NCI-H146 (cell line): ENCODE data around the gene FAM174B.

Source experiments
- DNase-seq: peaks from one replicate; lab custom pipeline; 2025; lab: John Stamatoyannopoulos, UW

Gene FAM174B

GRCh38 chr15:92600856-92601255 is 54.7 kb downstream of the FAM174B start:
- no peak for DNase-seq

- DNase-seq, result no peak
Measured at GRCh38 chr15:92599394-92599970, 56.1 kb downstream of the FAM174B start.

- no peak for DNase-seq
Measured at GRCh38 chr15:92597548-92597947, 58.0 kb downstream of the FAM174B start.

GRCh38 chr15:92596623-92597022 is 59.0 kb downstream of the FAM174B start:
- no peak for DNase-seq

- no peak for DNase-seq
Measured at GRCh38 chr15:92595506-92596381, 59.8 kb downstream of the FAM174B start.

- no peak for DNase-seq
Measured at GRCh38 chr15:92591275-92591674, 64.3 kb downstream of the FAM174B start.

- no peak for DNase-seq
Measured at GRCh38 chr15:92586966-92587365, 68.6 kb downstream of the FAM174B start.

- no peak for DNase-seq
Measured at GRCh38 chr15:92586383-92586942, 69.1 kb downstream of the FAM174B start.

- DNase-seq, result no peak
Measured at GRCh38 chr15:92584105-92584504, 71.5 kb downstream of the FAM174B start.

GRCh38 chr15:92583096-92584034 is 72.2 kb downstream of the FAM174B start:
- DNase-seq, result no peak

GRCh38 chr15:92582206-92582605 is 73.4 kb downstream of the FAM174B start:
- DNase-seq, result no peak

GRCh38 chr15:92580933-92581445 is 74.6 kb downstream of the FAM174B start:
- DNase-seq, result no peak

- DNase-seq, result no peak
Measured at GRCh38 chr15:92580521-92580920, 75.1 kb downstream of the FAM174B start.

- no peak for DNase-seq
Measured at GRCh38 chr15:92579931-92580470, 75.6 kb downstream of the FAM174B start.

- DNase-seq, result no peak
Measured at GRCh38 chr15:92579486-92579885, 76.1 kb downstream of the FAM174B start.

- no peak for DNase-seq
Measured at GRCh38 chr15:92578096-92578835, 77.3 kb downstream of the FAM174B start.

GRCh38 chr15:92576597-92577200 is 78.9 kb downstream of the FAM174B start:
- no peak for DNase-seq

- DNase-seq, result no peak
Measured at GRCh38 chr15:92574566-92574965, 81.0 kb downstream of the FAM174B start.

- DNase-seq, result no peak
Measured at GRCh38 chr15:92574161-92574560, 81.4 kb downstream of the FAM174B start.

- no peak for DNase-seq
Measured at GRCh38 chr15:92571824-92572223, 83.8 kb downstream of the FAM174B start.
